C1 segment of cervical spinal cord (tissue), 14 donors: ENCODE data around the gene SCGB1A1.
A peak's percentile ranks its signal among the peaks of the same experiment; 100 is the strongest.
"Not testable (repeated sequence)": the region's sequence is repeated elsewhere in the genome, so short reads cannot be mapped to it uniquely, and the experiment has no call there.

ENCODE experiments used
- DNase-seq, 14 donors: peaks; one replicate each; lab custom pipeline; 2025; lab: John Stamatoyannopoulos, UW

The SCGB1A1 gene, protein sequence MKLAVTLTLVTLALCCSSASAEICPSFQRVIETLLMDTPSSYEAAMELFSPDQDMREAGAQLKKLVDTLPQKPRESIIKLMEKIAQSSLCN

DNA sequence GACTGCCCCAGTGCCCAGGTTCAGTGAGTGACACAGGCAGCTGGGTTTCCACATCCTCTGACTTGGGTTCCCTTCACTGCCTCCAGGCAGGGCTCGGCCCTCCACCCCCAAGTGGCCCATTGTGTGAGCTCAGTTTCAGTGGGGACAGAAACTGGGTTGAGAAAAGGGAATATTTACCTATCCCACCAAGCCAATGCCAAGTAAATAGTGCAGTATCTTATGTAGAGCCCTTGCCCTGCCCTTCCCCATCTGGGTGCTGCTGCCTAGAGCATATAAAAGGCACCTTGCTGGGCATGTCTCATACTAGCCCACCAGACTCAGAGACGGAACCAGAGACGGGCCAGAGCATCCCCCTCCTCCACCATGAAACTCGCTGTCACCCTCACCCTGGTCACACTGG is at the start of gene SCGB1A1:
Gene SCGB1A1, plus strand, starts transcription at position 301 of the 400 bp plus-strand sequence. Its CDS starts 63 bp downstream, at position 364.
- no peak for DNase-seq

- no peak for DNase-seq
Measured at GRCh38 chr11:62370743-62371440, 47.9 kb upstream of the SCGB1A1 start.

DNA sequence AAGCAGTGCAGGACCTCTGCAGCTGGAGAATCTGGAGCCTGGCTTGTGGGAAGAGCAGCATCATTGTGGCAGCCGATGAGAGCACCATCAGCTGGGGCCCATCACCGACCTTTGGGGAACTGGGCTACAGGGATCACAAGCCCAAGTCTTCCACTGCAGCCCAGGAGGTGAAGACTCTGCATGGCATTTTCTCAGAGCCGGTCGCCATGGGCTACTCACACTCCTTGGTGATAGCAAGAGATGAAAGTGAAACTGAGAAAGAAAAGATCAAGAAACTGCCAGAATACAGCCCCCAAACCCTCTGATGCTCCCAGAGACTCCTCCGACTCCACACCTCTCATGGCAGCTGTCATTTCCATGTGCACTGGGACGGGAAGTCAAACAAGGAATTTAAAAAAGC is 46.0 kb upstream of the SCGB1A1 start:
- no peak for DNase-seq

DNA sequence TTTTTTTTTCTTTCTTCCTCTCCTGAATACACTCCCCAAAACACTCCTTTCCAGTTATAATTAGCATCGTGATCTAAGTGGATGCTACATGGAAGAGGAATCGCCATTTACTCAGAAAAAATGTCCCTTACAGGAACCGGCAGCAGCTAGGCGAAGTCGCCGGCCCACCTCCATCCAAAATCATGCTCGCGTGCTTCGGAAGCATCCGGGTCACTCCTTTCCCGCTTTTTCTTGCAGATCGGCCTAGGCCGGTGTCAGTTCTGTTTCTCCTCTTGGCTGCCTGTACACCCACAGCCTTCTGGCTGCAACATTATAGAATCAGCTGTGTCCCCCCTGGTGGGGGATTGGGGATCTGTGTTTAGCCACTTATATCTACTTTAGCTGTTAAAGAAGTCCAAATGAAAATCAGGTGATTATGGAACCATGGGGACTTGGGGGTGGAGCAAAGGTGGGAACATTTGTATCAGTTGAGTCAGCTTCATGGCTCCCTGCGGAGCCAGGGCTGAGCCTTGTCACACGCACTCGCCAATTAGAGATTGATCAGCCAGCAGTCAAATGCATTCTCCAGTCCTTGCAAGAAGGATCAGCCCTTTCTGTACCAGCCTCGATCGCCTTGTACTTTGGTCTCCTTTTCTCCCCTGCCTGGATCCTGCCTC is 45.2 kb upstream of the SCGB1A1 start:
- no peak for DNase-seq

DNA sequence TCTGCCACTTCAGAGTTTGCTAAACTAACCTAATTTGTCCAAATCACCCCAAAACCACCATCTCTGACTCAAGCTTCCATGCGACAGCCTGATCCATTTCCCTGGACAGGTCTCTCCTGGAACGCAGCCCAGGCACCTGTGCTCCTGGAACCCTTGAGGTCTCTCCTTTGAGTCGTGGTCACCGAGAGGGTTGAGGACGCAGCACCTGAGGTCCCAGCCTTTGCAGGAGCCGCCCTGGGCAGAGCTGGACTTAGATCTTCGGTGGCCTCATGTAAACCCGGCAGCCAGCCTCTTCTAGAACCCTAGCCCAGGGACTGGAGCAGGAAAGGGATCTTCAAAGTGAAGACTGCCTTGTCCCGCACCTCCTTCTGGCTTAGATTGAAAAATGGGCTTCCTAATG is 44.0 kb upstream of the SCGB1A1 start:
- DNase-seq = no peak

DNA sequence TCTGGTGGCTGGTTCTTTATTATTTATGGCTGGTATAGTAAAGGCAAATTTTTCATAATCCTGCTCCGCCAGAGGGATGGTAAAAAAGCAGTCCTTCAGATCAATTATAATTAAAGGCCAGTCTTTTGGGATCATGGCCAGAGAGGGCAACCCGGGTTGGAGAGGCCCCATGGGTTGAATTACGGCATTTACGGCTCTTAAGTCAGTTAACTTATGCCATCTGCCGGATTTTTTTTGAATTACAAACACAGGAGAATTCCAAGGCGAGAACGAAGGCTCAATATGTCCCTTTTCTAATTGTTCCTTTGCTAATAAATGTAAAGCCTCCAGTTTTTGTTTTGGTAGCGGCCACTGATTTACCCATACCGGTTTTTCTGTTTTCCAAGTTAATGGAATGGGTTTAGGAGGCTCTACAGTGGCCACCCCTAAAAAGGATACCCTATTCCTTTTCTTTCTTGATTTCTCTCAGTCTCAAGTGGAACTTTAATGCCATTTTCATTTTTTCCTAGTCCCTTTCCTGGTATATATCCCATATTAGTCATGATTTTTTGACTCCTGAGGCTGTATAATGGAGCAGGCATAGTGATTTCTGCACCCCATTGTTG is 40.3 kb upstream of the SCGB1A1 start:
- peak in 2 of 14 donors; percentile 19 to 26 for DNase-seq

GRCh38 chr11:62379586-62379985 is 39.2 kb upstream of the SCGB1A1 start:
- peak in 9 of 14 donors; percentile 29 to 59 (median 38) for DNase-seq

GRCh38 chr11:62380821-62381245 is 38.0 kb upstream of the SCGB1A1 start:
- DNase-seq = peak in 8 of 14 donors; percentile 6 to 69 (median 26)

GRCh38 chr11:62383822-62384221 is 35.0 kb upstream of the SCGB1A1 start:
- no peak for DNase-seq

DNA sequence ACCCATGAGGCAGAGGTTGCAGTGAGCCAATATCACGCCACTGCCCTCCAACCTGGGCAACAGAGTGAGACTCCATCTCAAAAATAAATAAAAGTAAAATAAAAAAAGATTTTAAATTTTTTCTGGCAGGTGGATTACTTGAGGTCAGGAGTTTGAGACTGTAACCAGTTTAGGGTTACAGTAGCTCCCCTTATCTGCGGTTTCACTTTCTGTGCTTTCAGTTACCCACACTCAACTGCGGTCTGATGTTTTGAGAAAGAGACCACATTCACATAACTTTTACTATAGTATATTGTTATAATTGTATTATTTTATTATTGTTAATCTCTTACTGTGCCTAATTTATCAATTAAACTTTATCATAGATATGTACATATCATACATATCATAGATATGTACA is 32.8 kb upstream of the SCGB1A1 start:
- not testable (repeated sequence) for DNase-seq

- no peak for DNase-seq
Measured at GRCh38 chr11:62387381-62387780, 31.5 kb upstream of the SCGB1A1 start.

- DNase-seq = no peak
Measured at GRCh38 chr11:62388999-62389398, 29.8 kb upstream of the SCGB1A1 start.

- DNase-seq = no peak
Measured at GRCh38 chr11:62390237-62390636, 28.6 kb upstream of the SCGB1A1 start.

DNA sequence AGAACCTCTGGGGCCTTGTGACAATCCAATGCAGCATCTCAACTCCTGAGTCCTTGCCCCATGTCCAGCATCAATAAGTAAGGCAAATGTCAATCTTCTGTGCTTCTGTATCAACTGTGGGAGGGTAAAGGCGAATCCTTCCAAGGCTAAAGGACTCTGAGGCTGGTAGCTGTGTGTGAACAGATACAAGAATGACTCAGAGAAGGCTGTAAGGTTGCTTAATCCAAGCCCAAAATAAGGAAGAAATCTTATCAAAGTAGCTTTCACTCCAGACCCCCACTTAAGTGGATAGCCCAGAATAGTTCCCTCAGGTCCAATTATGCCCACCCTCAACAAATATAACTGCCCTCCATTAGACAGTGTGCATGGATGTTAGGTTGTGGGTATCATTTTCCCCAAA is 28.1 kb upstream of the SCGB1A1 start:
- DNase-seq = no peak

DNA sequence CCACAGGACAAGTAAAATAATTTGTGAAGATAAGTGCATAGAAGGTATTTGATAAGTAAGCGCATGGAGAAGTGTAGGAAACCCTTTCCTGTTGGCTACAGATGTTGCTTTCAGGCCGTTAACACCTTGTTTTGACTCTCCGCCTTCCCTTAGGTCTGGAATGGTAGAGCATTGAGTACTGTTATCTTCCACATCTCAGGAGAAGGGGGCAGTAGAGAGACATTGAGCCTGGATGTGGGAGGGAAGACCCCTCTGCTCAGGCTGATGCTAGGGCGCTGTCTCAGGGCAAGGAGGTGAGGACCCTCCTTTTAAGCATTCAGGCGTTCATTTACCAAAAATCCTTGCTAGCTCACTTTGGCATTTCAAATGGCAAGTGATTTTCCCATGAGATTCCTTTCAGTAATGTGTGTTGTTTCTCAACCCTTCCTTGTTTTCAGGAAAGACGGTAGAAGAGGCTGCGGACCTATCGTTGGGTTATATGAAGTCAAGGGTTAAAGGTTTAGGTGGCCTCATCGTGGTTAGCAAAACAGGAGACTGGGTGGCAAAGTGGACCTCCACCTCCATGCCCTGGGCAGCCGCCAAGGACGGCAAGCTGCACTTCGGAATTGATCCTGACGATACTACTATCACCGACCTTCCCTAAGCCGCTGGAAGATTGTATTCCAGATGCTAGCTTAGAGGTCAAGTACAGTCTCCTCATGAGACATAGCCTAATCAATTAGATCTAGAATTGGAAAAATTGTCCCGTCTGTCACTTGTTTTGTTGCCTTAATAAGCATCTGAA is 27.0 kb upstream of the SCGB1A1 start:
- no peak for DNase-seq

- no peak for DNase-seq
Measured at GRCh38 chr11:62392506-62392905, 26.3 kb upstream of the SCGB1A1 start.

DNA sequence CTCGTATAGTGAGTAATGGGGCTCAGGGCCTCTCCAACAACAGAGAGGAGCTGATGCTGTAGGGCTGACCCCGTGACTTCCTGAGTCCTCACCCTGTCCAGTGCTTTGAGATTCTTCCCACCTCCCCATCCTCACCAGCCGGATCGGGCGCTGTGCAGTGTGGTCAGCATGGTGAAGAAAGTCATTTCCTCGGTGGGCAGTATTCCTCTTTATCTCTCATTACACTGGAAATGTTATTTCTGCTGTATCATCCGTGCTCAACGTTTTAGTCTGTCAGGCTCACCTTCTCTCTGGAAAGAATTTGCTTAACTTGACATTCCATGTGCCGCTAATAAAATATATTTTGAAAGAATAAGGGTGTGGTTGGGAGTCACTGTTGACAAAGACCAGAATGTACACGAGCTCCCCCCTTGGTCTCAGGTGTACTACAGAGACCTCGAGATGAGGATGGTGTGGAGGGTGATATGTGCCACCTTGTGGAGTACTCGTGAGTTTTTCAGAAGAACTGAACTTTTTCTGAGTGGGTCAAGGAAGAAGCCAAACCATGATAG is 25.7 kb upstream of the SCGB1A1 start:
- no peak for DNase-seq

DNA sequence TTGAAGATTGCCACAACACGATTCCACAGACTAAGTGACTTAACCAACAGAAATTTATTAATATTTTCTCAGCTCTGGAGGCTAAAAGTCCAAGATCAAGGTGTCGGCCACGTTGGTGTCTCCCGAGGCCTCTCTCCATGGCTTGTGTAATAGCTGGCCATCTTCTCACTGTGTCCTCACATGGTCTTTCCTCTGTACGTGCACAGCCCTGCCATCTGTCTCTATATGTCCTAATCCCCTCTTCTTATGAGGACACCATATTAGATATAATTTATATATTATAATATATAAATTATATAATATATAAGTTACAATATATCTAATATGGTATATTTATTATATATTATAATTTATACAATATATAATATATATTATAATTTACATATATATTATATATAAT is 25.1 kb upstream of the SCGB1A1 start:
- DNase-seq = no peak

GRCh38 chr11:62394825-62395538 is 23.9 kb upstream of the SCGB1A1 start:
- DNase-seq = peak in 12 of 14 donors; percentile 34 to 91 (median 60)

- DNase-seq = no peak
Measured at GRCh38 chr11:62395885-62396551, 22.8 kb upstream of the SCGB1A1 start.
